Sigmoid colon (tissue), 4 donors: Measurements from ENCODE around the gene PAQR6.

Experiments
- CTCF ChIP-seq, 4 experiments: fragments of 450-650 bp in 3 of 4; fragments of 200-600 bp in 1 of 4; IDR thresholded peaks; one replicate each; pipeline ENCODE4 v1.5.1; 2016 to 2019; ENCODE audit warnings: antibody characterized with exemption in 4 of 4, mild to moderate bottlenecking in 3 of 4, moderate library complexity in 2 of 4
- EP300 ChIP-seq, 4 donors: sonication (generic); formaldehyde crosslinking; IDR thresholded peaks; one replicate each; pipeline ENCODE4 v1.6.1; 2017; ENCODE audit warnings: antibody characterized with exemption in 4 of 4
- POLR2A ChIP-seq, 2 donors: fragments of 450-650 bp; IDR thresholded peaks; one replicate each; pipeline ENCODE4 v1.6.1; 2016; ENCODE audit warnings: antibody characterized with exemption in 2 of 2, mild to moderate bottlenecking in 2 of 2, moderate library complexity in 2 of 2
- POLR2AphosphoS5 ChIP-seq, 4 donors: sonication (generic); formaldehyde crosslinking; IDR thresholded peaks; one replicate each; pipeline ENCODE4 v1.6.1; 2017; ENCODE audit warnings: antibody characterized with exemption in 4 of 4

GRCh38 chr1:156212833-156213643, 34.8 kb downstream of the PAQR6 start, which contains the start of gene PMF1:
- TF ChIP-seq EP300 (IDR thresholded peaks at IDR 0.05) (no peak), CTCF (IDR thresholded peaks at IDR 0.05) (no peak), POLR2A (IDR thresholded peaks at IDR 0.05) (peak; percentile 27 to 61), POLR2AphosphoS5 (IDR thresholded peaks at IDR 0.05) (peak; percentile 71 to 90 (median 84))
